IgD-negative memory B cell (primary cell): ENCODE measurements around the gene CARD9. TPM values are rescaled to one million over a fixed set of nuclear protein-coding genes. Genes with fewer than 3 reads are reported as not detected.
"Not testable (repeated sequence)": the region's sequence is repeated elsewhere in the genome, so short reads cannot be mapped to it uniquely, and the experiment has no call there.

Source experiments
- H3K27ac Mint-ChIP-seq, 3 donors: one replicate each; pipeline ENCODE4 v1.8.0; 2020 to 2022; ENCODE audit warnings: mild to moderate bottlenecking in 3 of 3, mixed read lengths in 3 of 3, moderate library complexity in 1 of 3
- H3K27me3 Mint-ChIP-seq: one replicate; pipeline ENCODE4 v1.8.0; 2021; ENCODE audit warnings: mixed read lengths
- H3K36me3 Mint-ChIP-seq: one replicate; pipeline ENCODE4 v1.8.0; 2020; ENCODE audit warnings: mild to moderate bottlenecking, mixed read lengths
- H3K4me1 Mint-ChIP-seq, 3 donors: one replicate each; pipeline ENCODE4 v1.8.0; 2020 to 2022; ENCODE audit warnings: mixed read lengths in 3 of 3, mild to moderate bottlenecking in 1 of 3
- H3K4me3 Mint-ChIP-seq, 4 donors: one replicate each; pipeline ENCODE4 v1.8.0; 2020 to 2022; ENCODE audit warnings: mild to moderate bottlenecking in 4 of 4, mixed read lengths in 4 of 4, moderate library complexity in 3 of 4
- H3K9me3 Mint-ChIP-seq, 3 donors: one replicate each; pipeline ENCODE4 v1.8.0; 2020 to 2021; ENCODE audit warnings: mixed read lengths in 3 of 3, mild to moderate bottlenecking in 1 of 3
- polyA plus RNA-seq: library from polyadenylated mRNA; unstranded; fragments of 300-500 nt; fragmentation: Illumina TruSeq; gene quantifications from one replicate; pipeline ENCODE4 v1.2.3, GENCODE V29; 2021

Gene CARD9
- polyA plus RNA-seq, 1 donor from 2014 or later = 0.26 TPM

DNA sequence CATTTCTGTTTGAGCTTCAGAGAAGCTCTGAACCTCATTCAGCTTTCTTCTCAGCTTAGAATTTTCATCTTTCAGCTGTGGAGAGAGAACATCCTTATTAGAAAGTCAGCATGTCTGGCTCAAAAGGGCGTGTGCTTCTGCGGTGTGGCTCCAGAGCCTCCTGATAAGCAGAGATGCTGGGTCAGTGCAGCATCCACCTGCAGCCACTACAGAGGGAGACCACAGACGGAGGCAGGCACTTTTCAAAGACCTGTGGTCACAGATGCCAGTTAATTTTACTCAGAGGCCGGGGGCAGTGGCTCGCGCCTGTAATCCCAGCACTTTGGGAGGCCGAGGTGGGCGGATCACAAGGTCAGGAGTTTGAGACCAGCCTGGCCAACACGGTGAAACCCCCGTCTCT is 32.4 kb upstream of the CARD9 start:
- H3K9me3 Mint-ChIP-seq, H3K27me3 Mint-ChIP-seq, H3K27ac Mint-ChIP-seq, H3K36me3 Mint-ChIP-seq: not testable (repeated sequence)
- H3K4me1 Mint-ChIP-seq = peaks cover 28 to 39% (median 37%) of the 10 kb centered on the region in 3 donors
- H3K4me3 Mint-ChIP-seq = peak overlapping the region in 2 of 4 donors; percentile 18 to 78

- peak overlapping the region in 1 of 4 donors; percentile 78 for H3K4me3 Mint-ChIP-seq
- H3K4me1 Mint-ChIP-seq = peaks cover 28 to 39% (median 37%) of the 10 kb centered on the region in 3 donors
- H3K36me3 Mint-ChIP-seq = peaks cover 7% of the 10 kb centered on the region
- no peaks in the 10 kb centered on the region for H3K9me3 Mint-ChIP-seq
- H3K27me3 Mint-ChIP-seq = no peaks in the 10 kb centered on the region
- H3K27ac Mint-ChIP-seq = no peak overlapping the region
Measured at GRCh38 chr9:136405481-136405880, 32.0 kb upstream of the CARD9 start.

- H3K27ac Mint-ChIP-seq = peak overlapping the region; percentile 71 to 94 (median 92)
- peaks cover 28 to 37% (median 35%) of the 10 kb centered on the region in 3 donors for H3K4me1 Mint-ChIP-seq
- H3K27me3 Mint-ChIP-seq = no peaks in the 10 kb centered on the region
- peak overlapping the region in 3 of 4 donors; percentile 75 to 88 (median 87) for H3K4me3 Mint-ChIP-seq
- H3K9me3 Mint-ChIP-seq = no peaks in the 10 kb centered on the region
- peaks cover 7% of the 10 kb centered on the region for H3K36me3 Mint-ChIP-seq
Measured at GRCh38 chr9:136404801-136405136, 31.3 kb upstream of the CARD9 start.

DNA sequence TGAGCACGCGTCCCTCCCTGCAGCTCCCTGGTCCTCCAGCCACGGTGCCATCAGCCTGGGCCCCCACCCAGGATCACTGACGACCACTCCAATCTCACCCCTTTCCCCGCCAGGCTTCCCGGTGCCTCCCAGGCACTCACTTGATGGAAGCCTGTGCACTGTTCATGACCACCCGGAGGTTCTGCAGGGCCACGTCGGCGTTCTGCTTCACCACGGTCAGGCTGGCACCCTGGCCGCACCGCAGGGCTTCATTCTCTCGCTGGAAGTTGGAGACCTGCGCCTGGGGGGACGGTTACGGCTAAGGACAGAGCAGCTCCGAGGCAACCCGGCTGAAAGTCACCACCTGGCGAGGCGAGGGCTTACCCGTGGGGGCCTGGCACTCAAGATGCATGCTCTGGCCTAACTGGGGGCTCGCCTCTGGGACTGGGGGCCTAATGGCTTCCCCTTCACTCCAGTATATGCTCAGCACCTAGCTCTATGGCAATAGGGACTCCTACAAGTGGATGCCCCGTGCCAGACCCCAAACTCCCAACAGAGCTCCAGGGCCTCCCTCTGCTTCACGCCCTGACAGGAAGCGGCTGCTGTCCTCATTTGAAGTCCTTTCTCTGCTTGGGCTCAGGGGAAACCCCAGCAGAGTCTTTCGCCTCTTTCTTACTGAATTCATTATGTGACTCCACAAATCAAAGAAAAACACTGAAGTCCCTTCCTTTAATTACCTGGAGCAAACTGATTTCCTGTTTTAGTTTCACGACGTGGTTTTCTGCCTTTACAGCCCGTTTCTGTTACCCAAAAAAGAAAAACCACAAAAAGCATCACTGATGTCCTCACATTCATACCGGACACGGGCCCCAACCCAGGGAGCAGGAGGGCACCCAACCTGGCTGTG is 30.7 kb upstream of the CARD9 start:
- H3K27me3 Mint-ChIP-seq = no peaks in the 10 kb centered on the region
- H3K9me3 Mint-ChIP-seq = no peaks in the 10 kb centered on the region
- peak overlapping the region; percentile 61 to 88 (median 85) for H3K4me3 Mint-ChIP-seq
- H3K4me1 Mint-ChIP-seq = peaks cover 28 to 34% (median 31%) of the 10 kb centered on the region in 3 donors
- H3K36me3 Mint-ChIP-seq = peaks cover 7% of the 10 kb centered on the region
- H3K27ac Mint-ChIP-seq = peak overlapping the region; percentile 71 to 94 (median 92)

- H3K9me3 Mint-ChIP-seq = no peaks in the 10 kb centered on the region
- no peaks in the 10 kb centered on the region for H3K27me3 Mint-ChIP-seq
- peaks cover 27 to 35% (median 29%) of the 10 kb centered on the region in 3 donors for H3K4me1 Mint-ChIP-seq
- H3K4me3 Mint-ChIP-seq = peak overlapping the region; percentile 61 to 87 (median 82)
- peaks cover 3% of the 10 kb centered on the region for H3K36me3 Mint-ChIP-seq
- peak overlapping the region in 2 of 3 donors; percentile 92 to 94 for H3K27ac Mint-ChIP-seq
Measured at GRCh38 chr9:136403538-136403914, 30.1 kb upstream of the CARD9 start.

DNA sequence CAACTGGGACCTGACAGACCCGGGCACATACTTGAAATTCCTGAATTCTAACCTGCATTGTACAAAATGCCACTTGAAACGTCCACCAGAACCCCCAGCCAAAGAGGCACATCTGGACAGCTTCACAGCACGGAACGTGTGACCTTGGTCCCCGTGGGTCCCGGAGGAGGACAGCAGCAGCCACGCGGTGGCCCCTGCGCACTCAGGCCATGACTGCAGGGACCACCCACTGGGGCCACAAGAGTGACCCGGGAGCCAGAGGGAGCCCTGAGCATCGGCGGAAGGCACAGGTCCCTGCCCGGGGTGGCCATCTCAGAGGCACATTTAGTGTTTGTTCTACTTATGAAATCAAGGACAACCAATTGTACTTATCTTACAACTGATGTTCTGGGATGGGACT is 28.6 kb upstream of the CARD9 start:
- peaks cover 3% of the 10 kb centered on the region for H3K36me3 Mint-ChIP-seq
- H3K27me3 Mint-ChIP-seq = no peaks in the 10 kb centered on the region
- H3K27ac Mint-ChIP-seq = peak overlapping the region in 1 of 3 donors; percentile 70
- H3K4me1 Mint-ChIP-seq = peaks cover 25 to 36% (median 27%) of the 10 kb centered on the region in 3 donors
- H3K4me3 Mint-ChIP-seq = peak overlapping the region in 2 of 4 donors; percentile 66 to 81
- H3K9me3 Mint-ChIP-seq = no peaks in the 10 kb centered on the region

- H3K9me3 Mint-ChIP-seq = no peaks in the 10 kb centered on the region
- no peaks in the 10 kb centered on the region for H3K27me3 Mint-ChIP-seq
- H3K27ac Mint-ChIP-seq = no peak overlapping the region
- H3K4me3 Mint-ChIP-seq = peak overlapping the region; percentile 10 to 66 (median 30)
- peaks cover 25 to 36% (median 27%) of the 10 kb centered on the region in 3 donors for H3K4me1 Mint-ChIP-seq
- peaks cover 3% of the 10 kb centered on the region for H3K36me3 Mint-ChIP-seq
Measured at GRCh38 chr9:136401173-136401922, 27.9 kb upstream of the CARD9 start.

DNA sequence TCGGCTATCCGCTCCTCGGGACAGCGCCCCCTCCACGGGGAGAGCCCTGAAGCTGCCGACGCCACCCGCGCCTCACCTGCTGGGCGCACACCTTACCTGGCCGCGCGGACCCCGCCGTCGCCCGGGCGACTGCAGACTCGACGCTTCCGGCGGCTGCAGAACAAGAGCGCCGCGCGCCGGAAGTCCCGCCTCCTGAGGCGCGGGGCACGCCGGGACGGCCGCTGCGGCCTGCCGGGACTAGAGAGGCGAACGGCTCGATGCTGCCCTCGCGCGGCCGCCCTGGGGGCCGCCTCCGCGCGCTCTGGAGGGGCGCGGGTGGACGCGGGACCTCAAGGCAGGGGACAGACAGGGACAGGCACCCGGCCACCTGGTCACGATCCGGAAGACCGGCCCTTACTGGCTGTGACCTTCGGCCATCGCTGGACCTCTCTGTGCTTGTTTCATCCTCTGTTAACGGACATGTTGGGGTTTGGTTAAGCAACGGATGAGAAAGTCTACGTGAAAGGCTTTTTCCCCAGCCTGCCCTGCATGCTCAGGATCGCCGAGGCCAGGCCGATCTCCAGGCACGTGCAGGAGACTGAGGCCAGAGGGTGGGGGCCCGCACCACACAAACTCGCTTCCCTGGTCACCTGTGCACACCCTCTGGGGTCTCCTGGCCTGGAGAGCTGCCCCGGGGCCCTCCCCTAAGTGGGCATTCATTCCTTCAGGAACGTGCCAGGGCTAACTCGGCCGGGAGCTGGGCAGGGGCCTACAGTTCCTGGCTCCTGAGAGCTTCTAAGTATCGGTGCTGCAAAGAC is 26.8 kb upstream of the CARD9 start, which contains the start of gene SNAPC4:
Gene SNAPC4 (minus strand): TSS at position 133 of the 797 bp plus-strand sequence. CDS start 1,742 bp downstream, outside the sequence.
- peaks cover 3% of the 10 kb centered on the region for H3K36me3 Mint-ChIP-seq
- peaks cover 25 to 32% (median 27%) of the 10 kb centered on the region in 3 donors for H3K4me1 Mint-ChIP-seq
- H3K27ac Mint-ChIP-seq = peak within 1 kb of the TSS in 2 of 3 donors; percentile 71 to 92
- no peaks in the 10 kb centered on the region for H3K9me3 Mint-ChIP-seq
- H3K4me3 Mint-ChIP-seq = peak within 1 kb of the TSS; percentile 82 to 92 (median 90)
- H3K27me3 Mint-ChIP-seq = no peaks in the 10 kb centered on the region

DNA sequence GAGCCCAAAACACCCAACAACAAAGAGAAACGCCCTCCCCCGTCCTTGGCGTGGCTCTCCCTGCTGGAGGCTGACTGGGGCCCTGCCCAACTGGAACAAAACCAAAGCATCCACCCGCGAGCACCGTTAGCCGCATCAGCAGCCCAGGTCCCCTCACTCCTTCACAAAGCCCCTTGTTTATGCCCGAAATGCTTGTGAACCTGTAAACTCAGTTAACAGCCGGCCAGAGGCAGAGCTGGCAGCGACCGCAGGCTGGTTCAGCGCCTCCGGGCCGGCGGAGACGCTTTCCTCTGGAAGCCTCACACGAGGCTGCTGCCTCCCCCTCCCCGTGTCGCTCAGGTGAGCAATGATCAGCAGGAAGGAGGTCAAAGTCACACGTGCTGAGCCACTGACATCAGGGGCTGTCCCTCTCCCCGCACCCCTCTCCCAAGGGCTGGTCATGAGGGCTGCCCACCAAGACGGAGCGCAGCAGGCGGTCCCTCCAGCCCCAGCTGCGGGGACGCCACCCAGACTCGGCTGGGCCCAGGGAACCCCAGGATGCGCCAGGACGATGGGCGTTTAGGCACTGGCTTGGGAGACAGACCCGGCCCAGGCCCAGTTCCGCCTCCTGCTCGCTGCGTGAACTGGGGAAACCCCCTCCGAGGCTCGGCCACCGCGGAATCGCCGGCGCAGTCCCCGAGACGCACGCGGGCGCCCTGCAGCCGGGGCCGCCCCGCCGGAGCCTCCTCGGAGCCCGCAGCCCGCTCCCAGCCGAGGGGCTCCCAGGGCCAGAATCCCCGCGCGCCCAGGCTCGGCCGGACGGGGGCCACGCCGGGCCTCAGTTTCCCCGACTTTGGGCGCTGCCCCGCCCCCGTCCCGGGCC is 25.9 kb upstream of the CARD9 start:
- Mint-ChIP-seq H3K4me1 (peaks cover 17 to 25% (median 19%) of the 10 kb centered on the region in 3 donors), H3K4me3 (peak overlapping the region; percentile 82 to 92 (median 90)), H3K27ac (peak overlapping the region in 2 of 3 donors; percentile 71 to 92), H3K9me3 (no peaks in the 10 kb centered on the region), H3K36me3 (peaks cover 3% of the 10 kb centered on the region), H3K27me3 (no peaks in the 10 kb centered on the region)

GRCh38 chr9:136398286-136398685 is 24.8 kb upstream of the CARD9 start:
- peaks cover 3% of the 10 kb centered on the region for H3K36me3 Mint-ChIP-seq
- peak overlapping the region in 3 of 4 donors; percentile 16 to 92 (median 89) for H3K4me3 Mint-ChIP-seq
- no peak overlapping the region for H3K27ac Mint-ChIP-seq
- no peaks in the 10 kb centered on the region for H3K27me3 Mint-ChIP-seq
- no peaks in the 10 kb centered on the region for H3K9me3 Mint-ChIP-seq
- peaks cover 8 to 15% (median 8%) of the 10 kb centered on the region in 3 donors for H3K4me1 Mint-ChIP-seq

DNA sequence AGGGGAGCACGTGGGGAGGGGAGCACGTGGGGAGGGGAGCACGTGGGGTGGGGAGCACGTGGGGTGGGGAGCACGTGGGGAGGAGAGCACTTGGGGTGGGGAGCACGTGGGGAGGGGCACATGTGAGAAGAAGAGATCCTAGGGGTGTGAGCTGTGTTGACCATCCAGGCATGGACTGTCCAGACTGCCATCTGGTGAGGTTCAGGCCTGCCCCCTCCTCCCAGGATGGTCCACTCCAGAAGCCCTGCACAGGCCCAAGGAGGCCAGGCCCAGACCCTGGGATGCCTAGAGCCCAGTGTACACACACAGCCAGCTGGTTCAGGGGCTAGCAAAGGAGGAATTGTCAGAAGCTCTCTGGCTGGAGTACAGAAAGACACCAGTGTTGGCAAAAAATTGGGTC is 24.2 kb upstream of the CARD9 start:
- H3K36me3 Mint-ChIP-seq = peaks cover 3% of the 10 kb centered on the region
- H3K27me3 Mint-ChIP-seq = no peaks in the 10 kb centered on the region
- H3K4me1 Mint-ChIP-seq = peaks cover 8 to 14% (median 8%) of the 10 kb centered on the region in 3 donors
- no peaks in the 10 kb centered on the region for H3K9me3 Mint-ChIP-seq
- no peak overlapping the region for H3K4me3 Mint-ChIP-seq
- peak overlapping the region in 1 of 3 donors; percentile 25 for H3K27ac Mint-ChIP-seq

DNA sequence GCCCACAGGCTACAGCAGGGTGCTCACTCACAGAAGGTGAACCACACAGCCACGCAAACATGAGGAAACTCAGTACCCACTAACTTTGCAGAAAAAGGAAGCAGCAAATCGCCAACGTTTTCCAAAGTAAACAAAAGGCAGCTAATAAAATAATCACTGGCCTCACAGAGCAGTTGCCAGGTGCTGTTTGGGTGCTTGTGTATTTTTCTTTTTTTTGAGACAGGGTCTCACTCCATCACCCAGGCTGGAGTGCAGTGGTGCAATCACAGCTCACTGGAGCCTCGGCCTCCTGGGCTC is 22.7 kb upstream of the CARD9 start:
- Mint-ChIP-seq H3K27me3 (no peaks in the 10 kb centered on the region), H3K27ac (no peak overlapping the region), H3K4me1 (peaks cover 5 to 12% (median 8%) of the 10 kb centered on the region in 3 donors), H3K9me3 (no peaks in the 10 kb centered on the region), H3K36me3 (peaks cover 2% of the 10 kb centered on the region), H3K4me3 (peak overlapping the region in 1 of 4 donors; percentile 26)

DNA sequence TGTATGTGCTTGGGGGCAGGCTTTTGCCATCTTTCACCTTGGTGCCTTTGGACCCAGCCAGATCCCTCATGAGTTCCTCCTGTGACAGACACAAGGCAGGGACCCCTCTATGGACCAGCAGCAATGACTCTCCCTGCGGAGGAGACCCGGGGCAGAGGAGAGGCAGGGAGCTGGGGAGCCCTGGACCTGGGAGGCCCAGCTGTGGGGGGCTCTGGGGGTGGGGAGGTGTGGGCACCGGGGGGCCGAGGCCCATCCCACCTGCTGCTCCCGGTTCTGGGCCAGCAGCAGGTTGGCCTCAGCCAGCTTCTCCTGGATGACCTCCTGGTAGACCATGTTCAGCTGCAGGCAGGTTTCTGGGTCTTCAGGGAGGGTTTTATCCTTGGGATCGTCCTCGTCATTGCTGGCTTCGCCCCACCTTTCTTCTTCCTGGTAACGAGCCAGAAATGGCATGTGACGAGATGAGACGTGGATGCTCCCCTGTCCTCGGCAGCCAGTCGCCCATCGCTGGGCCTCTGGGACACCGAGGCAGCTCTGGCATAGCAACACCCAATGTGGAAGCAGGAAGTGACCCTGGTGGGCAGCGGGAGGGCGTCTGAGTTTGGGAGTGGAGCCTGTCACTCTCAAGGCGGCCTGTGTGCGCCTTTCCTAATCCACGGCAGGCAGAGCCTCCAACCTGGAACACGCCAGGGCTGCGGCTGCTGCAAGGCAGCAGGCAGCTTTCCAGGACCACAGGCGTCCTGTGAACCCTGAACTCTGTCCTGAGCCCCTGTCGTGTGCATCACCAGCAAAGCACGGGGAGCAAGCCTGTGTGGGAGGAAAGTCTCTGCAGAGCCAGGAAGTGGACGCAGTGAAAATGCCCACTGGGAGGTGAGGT is 22.1 kb upstream of the CARD9 start:
- H3K27me3 Mint-ChIP-seq = no peaks in the 10 kb centered on the region
- peaks cover 5 to 12% (median 8%) of the 10 kb centered on the region in 3 donors for H3K4me1 Mint-ChIP-seq
- peaks cover 3% of the 10 kb centered on the region for H3K36me3 Mint-ChIP-seq
- H3K27ac Mint-ChIP-seq = no peak overlapping the region
- peak overlapping the region in 2 of 4 donors; percentile 26 to 27 for H3K4me3 Mint-ChIP-seq
- H3K9me3 Mint-ChIP-seq = no peaks in the 10 kb centered on the region
